MM.1S (cell line): ENCODE data around the gene EEA1.

ENCODE experiments used
- DNase-seq: peaks from one replicate; pipeline ENCODE4 v3.0.0-alpha.2; 2015
- H2AFZ ChIP-seq: fragments of 300-600 bp; sonication (generic); 2 replicates; pipeline ENCODE4 v1.6.0; 2016; ENCODE audit warnings: antibody characterized with exemption, low read length
- H3F3A ChIP-seq: fragments of 300-600 bp; sonication (generic); 2 replicates; pipeline ENCODE4 v1.6.1; 2016; ENCODE audit warnings: mild to moderate bottlenecking, antibody characterized with exemption, low read length, moderate library complexity, mixed read lengths; ENCODE audit not compliant: insufficient read depth
- H3K27ac ChIP-seq: fragments of 300-600 bp; sonication (generic); 2 replicates; pipeline ENCODE4 v1.5.1; 2016; ENCODE audit warnings: mild to moderate bottlenecking, low read length
- H3K27me3 ChIP-seq: fragments of 300-600 bp; sonication (generic); replicated peaks from 2 replicates; pipeline ENCODE4 v1.6.0; 2016; ENCODE audit warnings: low read length; ENCODE audit not compliant: insufficient read depth
- H3K36me3 ChIP-seq: fragments of 300-600 bp; sonication (generic); replicated peaks from 2 replicates; pipeline ENCODE4 v1.6.1; 2016; ENCODE audit warnings: mild to moderate bottlenecking, low read length, mixed read lengths; ENCODE audit not compliant: insufficient read depth
- H3K4me1 ChIP-seq: fragments of 300-600 bp; sonication (generic); 2 replicates; pipeline ENCODE4 v1.6.1; 2016; ENCODE audit warnings: low read length, mixed read lengths
- H3K4me2 ChIP-seq: fragments of 300-600 bp; sonication (generic); 2 replicates; pipeline ENCODE4 v1.6.0; 2016; ENCODE audit warnings: low read depth, low read length
- H3K4me3 ChIP-seq: fragments of 300-600 bp; sonication (generic); 2 replicates; pipeline ENCODE4 v1.5.1; 2016; ENCODE audit warnings: low read length, mixed read lengths
- H3K79me2 ChIP-seq: fragments of 300-600 bp; sonication (generic); 2 replicates; pipeline ENCODE4 v1.6.1; 2016; ENCODE audit warnings: mixed run types, low read length, mixed read lengths
- H3K9ac ChIP-seq: fragments of 300-600 bp; sonication (generic); 2 replicates; pipeline ENCODE4 v1.6.1; 2016; ENCODE audit warnings: low read length, mixed read lengths
- H3K9me2 ChIP-seq: fragments of 300-600 bp; sonication (generic); replicated peaks from 2 replicates; pipeline ENCODE4 v1.6.1; 2016; ENCODE audit warnings: mild to moderate bottlenecking, low read length, mixed read lengths; ENCODE audit not compliant: insufficient read depth
- H3K9me3 ChIP-seq: fragments of 300-600 bp; sonication (generic); replicated peaks from 2 replicates; pipeline ENCODE4 v1.6.1; 2016; ENCODE audit warnings: mild to moderate bottlenecking, low read length, mixed read lengths; ENCODE audit not compliant: insufficient read depth
- H4K20me1 ChIP-seq: fragments of 300-600 bp; sonication (generic); 2 replicates; pipeline ENCODE4 v1.6.1; 2016; ENCODE audit warnings: mild to moderate bottlenecking, low read length, moderate library complexity, mixed read lengths; ENCODE audit not compliant: insufficient read depth
- EZH2 ChIP-seq: fragments of 300-600 bp; sonication (generic); optimal IDR thresholded peaks from 2 replicates; pipeline ENCODE3; 2017; ENCODE audit warnings: low read depth, mild to moderate bottlenecking, antibody characterized with exemption, low read length, mixed read lengths
- EZH2phosphoT487 ChIP-seq: fragments of 300-600 bp; sonication (generic); IDR thresholded peaks from 2 replicates; pipeline ENCODE4 v1.6.1; 2018; ENCODE audit warnings: antibody characterized with exemption, low read length
- TF ChIP-seq, protein P1 (sequence below): fragments of 300-600 bp; sonication (generic); IDR thresholded peaks from 2 replicates; pipeline ENCODE4 v1.5.1; 2016; ENCODE audit warnings: antibody characterized with exemption, low read length, mixed read lengths

Gene EEA1

GRCh38 chr12:92900941-92901340 lies 28.2 kb downstream of the EEA1 start:
- H3K36me3 ChIP-seq = no peaks in the 10 kb centered on the region
- H4K20me1 ChIP-seq = no peaks in the 10 kb centered on the region
- no peak overlapping the region for H3K4me3 ChIP-seq
- H3F3A ChIP-seq = peaks cover 4% of the 10 kb centered on the region; the same call in 1 of the 2 replicates
- H3K4me2 ChIP-seq = no peak overlapping the region
- no peak overlapping the region for H3K27ac ChIP-seq
- TF ChIP-seq, protein P1, sequence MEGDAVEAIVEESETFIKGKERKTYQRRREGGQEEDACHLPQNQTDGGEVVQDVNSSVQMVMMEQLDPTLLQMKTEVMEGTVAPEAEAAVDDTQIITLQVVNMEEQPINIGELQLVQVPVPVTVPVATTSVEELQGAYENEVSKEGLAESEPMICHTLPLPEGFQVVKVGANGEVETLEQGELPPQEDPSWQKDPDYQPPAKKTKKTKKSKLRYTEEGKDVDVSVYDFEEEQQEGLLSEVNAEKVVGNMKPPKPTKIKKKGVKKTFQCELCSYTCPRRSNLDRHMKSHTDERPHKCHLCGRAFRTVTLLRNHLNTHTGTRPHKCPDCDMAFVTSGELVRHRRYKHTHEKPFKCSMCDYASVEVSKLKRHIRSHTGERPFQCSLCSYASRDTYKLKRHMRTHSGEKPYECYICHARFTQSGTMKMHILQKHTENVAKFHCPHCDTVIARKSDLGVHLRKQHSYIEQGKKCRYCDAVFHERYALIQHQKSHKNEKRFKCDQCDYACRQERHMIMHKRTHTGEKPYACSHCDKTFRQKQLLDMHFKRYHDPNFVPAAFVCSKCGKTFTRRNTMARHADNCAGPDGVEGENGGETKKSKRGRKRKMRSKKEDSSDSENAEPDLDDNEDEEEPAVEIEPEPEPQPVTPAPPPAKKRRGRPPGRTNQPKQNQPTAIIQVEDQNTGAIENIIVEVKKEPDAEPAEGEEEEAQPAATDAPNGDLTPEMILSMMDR = no peak
- TF ChIP-seq EZH2phosphoT487 = no peak
- TF ChIP-seq EZH2 = no peak
- peaks cover 32% of the 10 kb centered on the region for H3K79me2 ChIP-seq
- peaks cover 10% of the 10 kb centered on the region for H3K4me1 ChIP-seq
- H3K9me2 ChIP-seq = no peaks in the 10 kb centered on the region
- no peak overlapping the region for H3K9ac ChIP-seq
- no peaks in the 10 kb centered on the region for H3K9me3 ChIP-seq
- H2AFZ ChIP-seq = no peak overlapping the region
- no peaks in the 10 kb centered on the region for H3K27me3 ChIP-seq
- no peak for DNase-seq

- Histone ChIP-seq H3K4me3 (no peak overlapping the region), H4K20me1 (no peaks in the 10 kb centered on the region), H3F3A (peaks cover 4% of the 10 kb centered on the region; the same call in 1 of the 2 replicates), H3K9me2 (no peaks in the 10 kb centered on the region), H3K9ac (no peak overlapping the region), H3K9me3 (no peaks in the 10 kb centered on the region), H3K36me3 (no peaks in the 10 kb centered on the region), H3K4me1 (peaks cover 10% of the 10 kb centered on the region), H3K27ac (no peak overlapping the region), H3K27me3 (no peaks in the 10 kb centered on the region), H2AFZ (no peak overlapping the region), H3K4me2 (no peak overlapping the region), H3K79me2 (peaks cover 21% of the 10 kb centered on the region)
- no peak for TF ChIP-seq EZH2
- TF ChIP-seq, protein P1 = no peak
- TF ChIP-seq EZH2phosphoT487 = no peak
- DNase-seq = no peak
Measured at GRCh38 chr12:92899386-92900001, 29.6 kb downstream of the EEA1 start.

DNA sequence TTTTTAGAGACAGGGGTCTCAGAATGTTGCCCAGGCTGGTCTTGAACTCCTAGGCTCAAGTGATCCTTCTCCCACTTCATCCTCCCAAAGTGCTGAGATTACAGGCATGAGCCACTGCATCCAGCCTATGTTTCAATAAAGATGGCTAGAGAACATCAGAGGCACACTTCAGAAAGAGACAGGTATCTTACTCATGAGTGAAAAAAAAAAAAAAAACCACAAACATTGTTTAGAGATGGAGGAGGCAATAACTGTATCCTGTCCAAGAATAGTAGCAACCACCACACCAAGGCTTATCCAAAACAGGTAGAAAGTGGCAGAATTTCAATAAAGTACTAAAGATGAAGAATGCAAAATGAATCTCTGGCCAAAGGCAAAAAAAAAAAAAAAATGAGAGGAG lies 30.3 kb downstream of the EEA1 start:
- DNase-seq = peak; percentile 56
- H3K27ac ChIP-seq = no peak overlapping the region
- H3K79me2 ChIP-seq = peaks cover 17% of the 10 kb centered on the region; the same call in 1 of the 2 replicates
- H3K9me3 ChIP-seq = no peaks in the 10 kb centered on the region
- no peaks in the 10 kb centered on the region for H3K9me2 ChIP-seq
- peaks cover 10% of the 10 kb centered on the region for H3K4me1 ChIP-seq
- no peak overlapping the region for H3K4me2 ChIP-seq
- no peak overlapping the region for H2AFZ ChIP-seq
- no peak overlapping the region for H3K9ac ChIP-seq
- H4K20me1 ChIP-seq = no peaks in the 10 kb centered on the region
- peaks cover 4% of the 10 kb centered on the region; the same call in 1 of the 2 replicates for H3F3A ChIP-seq
- no peaks in the 10 kb centered on the region for H3K36me3 ChIP-seq
- H3K4me3 ChIP-seq = no peak overlapping the region
- no peaks in the 10 kb centered on the region for H3K27me3 ChIP-seq
- TF ChIP-seq, protein P1 = no peak
